Measurements from ENCODE around the gene UFSP1. TPM values are rescaled to one million over a fixed set of nuclear protein-coding genes. Genes with fewer than 3 reads are reported as not detected.

Gene UFSP1
- total and polyA plus RNA-seq, 7 donors, result 1.8 to 7.1 (median 3.0) TPM

- no peak for DNase-seq
- Histone ChIP-seq H3K27me3 (peaks cover 16 to 61% (median 30%) of the 10 kb centered on the region in 3 donors), H3K9me3 (no peaks in the 10 kb centered on the region), H3K4me3 (no peak overlapping the region), H3K4me1 (peaks cover 0 to 15% (median 13%) of the 10 kb centered on the region in 4 donors), H3K36me3 (no peaks in the 10 kb centered on the region), H3K27ac (no peak overlapping the region)
- intact Hi-C loops (cut with DNase I), result no loop called here
- no peak for TF ChIP-seq CTCF (IDR thresholded peaks at IDR 0.05)
- TF ChIP-seq EP300 (IDR thresholded peaks at IDR 0.05), result no peak
- TF ChIP-seq POLR2A (IDR thresholded peaks at IDR 0.05), result no peak
- no peak for TF ChIP-seq POLR2AphosphoS5 (IDR thresholded peaks at IDR 0.05)
- WGBS, 2 donors, result 92% methylated on average over 2 of the region's 2 CpGs
Measured at GRCh38 chr7:100900978-100901377, 11.5 kb upstream of the UFSP1 start.

GRCh38 chr7:100899432-100899831, 9.9 kb upstream of the UFSP1 start:
- intact Hi-C loops (cut with DNase I), result loop anchor here (5.0 to 10.0 kb wide), 2 partner anchors 178 to 265 kb away; partner anchors contain the start of gene VGF
- H3K27me3 ChIP-seq, result peaks cover 27 to 76% (median 45%) of the 10 kb centered on the region in 3 donors
- 94 to 96% methylated on average over 5 of the region's 5 CpGs for WGBS, 2 donors

GRCh38 chr7:100897772-100898454, 8.4 kb upstream of the UFSP1 start:
- H3K27me3 ChIP-seq, result peaks cover 27 to 75% (median 46%) of the 10 kb centered on the region in 3 donors
- H3K36me3 ChIP-seq, result no peaks in the 10 kb centered on the region
- H3K4me3 ChIP-seq, result no peak overlapping the region
- H3K9me3 ChIP-seq, result no peaks in the 10 kb centered on the region
- 28 to 68% methylated on average over 13 of the region's 13 CpGs for WGBS, 2 donors
- TF ChIP-seq POLR2A (IDR thresholded peaks at IDR 0.05) (no peak), POLR2AphosphoS5 (IDR thresholded peaks at IDR 0.05) (no peak), CTCF (IDR thresholded peaks at IDR 0.05) (no peak), EP300 (IDR thresholded peaks at IDR 0.05) (no peak)
- H3K27ac ChIP-seq, result no peak overlapping the region
- H3K4me1 ChIP-seq, result peaks cover 0 to 31% (median 30%) of the 10 kb centered on the region in 4 donors
- DNase-seq, result no peak
- intact Hi-C loops (cut with DNase I), result loop anchor here (1.0 to 10.0 kb wide), 3 partner anchors 161 to 267 kb away; partner anchors contain the start of gene VGF

More at GRCh38 chr7:100899432-100899831, 9.9 kb upstream of the UFSP1 start:
- H3K9me3 ChIP-seq, result no peaks in the 10 kb centered on the region
- no peak overlapping the region for H3K27ac ChIP-seq
- TF ChIP-seq POLR2AphosphoS5 (IDR thresholded peaks at IDR 0.05), result no peak
- no peak for TF ChIP-seq POLR2A (IDR thresholded peaks at IDR 0.05)
- TF ChIP-seq EP300 (IDR thresholded peaks at IDR 0.05), result no peak
- TF ChIP-seq CTCF (IDR thresholded peaks at IDR 0.05), result no peak
- DNase-seq, result no peak
- H3K4me1 ChIP-seq, result peaks cover 0 to 30% (median 28%) of the 10 kb centered on the region in 4 donors
- no peak overlapping the region for H3K4me3 ChIP-seq
- no peaks in the 10 kb centered on the region for H3K36me3 ChIP-seq

GRCh38 chr7:100896732-100897608, 7.5 kb upstream of the UFSP1 start:
- Histone ChIP-seq H3K4me1 (peaks cover 0 to 31% (median 30%) of the 10 kb centered on the region in 4 donors), H3K4me3 (peak overlapping the region in 3 of 4 donors; percentile 25 to 44 (median 39)), H3K27ac (no peak overlapping the region), H3K36me3 (no peaks in the 10 kb centered on the region), H3K9me3 (no peaks in the 10 kb centered on the region), H3K27me3 (peaks cover 27 to 67% (median 45%) of the 10 kb centered on the region in 3 donors)
- no peak for TF ChIP-seq POLR2A (IDR thresholded peaks at IDR 0.05)
- peak; percentile 24 to 68 (median 60) for TF ChIP-seq CTCF (IDR thresholded peaks at IDR 0.05)
- no peak for DNase-seq
- 1 to 2% methylated on average over 95 of the region's 95 CpGs for WGBS, 2 donors
- intact Hi-C loops (cut with DNase I), result loop anchor here (1.0 to 10.0 kb wide), 3 partner anchors 162 to 268 kb away; partner anchors contain the start of gene VGF

All from sigmoid colon (tissue), 7 donors.